Endothelial cell (in vitro differentiated cells): ENCODE results near the gene MSMO1. TPM values are rescaled to one million over a fixed set of nuclear protein-coding genes. Genes with fewer than 3 reads are reported as not detected.
A peak's percentile ranks its signal among the peaks of the same experiment; 100 is the strongest.

Experiments
- DNase-seq: peaks from one replicate; pipeline ENCODE4 v3.0.0; 2021; ENCODE audit warnings: low spot score
- H3K27ac Mint-ChIP-seq: one replicate; pipeline ENCODE4 v1.8.0; 2021; ENCODE audit warnings: mixed read lengths, inconsistent platforms; ENCODE audit not compliant: unreplicated experiment
- H3K27me3 Mint-ChIP-seq: one replicate; pipeline ENCODE4 v1.8.0; 2021; ENCODE audit warnings: mild to moderate bottlenecking, moderate library complexity, mixed read lengths, inconsistent platforms; ENCODE audit not compliant: unreplicated experiment
- H3K36me3 Mint-ChIP-seq: one replicate; pipeline ENCODE4 v1.8.0; 2021; ENCODE audit warnings: mild to moderate bottlenecking, low read depth, mixed read lengths, inconsistent platforms; ENCODE audit not compliant: unreplicated experiment
- H3K4me1 Mint-ChIP-seq: one replicate; pipeline ENCODE4 v1.8.0; 2021; ENCODE audit warnings: mild to moderate bottlenecking, mixed read lengths, inconsistent platforms; ENCODE audit not compliant: unreplicated experiment
- H3K4me3 Mint-ChIP-seq: one replicate; pipeline ENCODE4 v1.8.0; 2021; ENCODE audit warnings: mild to moderate bottlenecking, mixed read lengths, inconsistent platforms; ENCODE audit not compliant: unreplicated experiment
- H3K9me3 Mint-ChIP-seq: one replicate; pipeline ENCODE4 v1.8.0; 2021; ENCODE audit warnings: mixed read lengths, inconsistent platforms; ENCODE audit not compliant: unreplicated experiment
- total RNA-seq: library from RNA; stranded (reverse); fragmentation: NEBNext Ultra II Directional; extraction: Animal tissue kit (Norgen Biotek cat#: 25700); gene quantifications from one replicate; pipeline ENCODE4 v1.2.1, GENCODE V29; 2021; ENCODE audit not compliant: unreplicated experiment
- TF ChIP-seq, protein P1 (sequence below): fragments of 200-600 bp; sonication (generic); IDR thresholded peaks from one replicate; pipeline ENCODE4 v1.5.0; 2021; ENCODE audit warnings: antibody characterized with exemption; ENCODE audit not compliant: unreplicated experiment

The MSMO1 gene
- total RNA-seq, 1 donor from 2014 or later = 118 TPM

- Mint-ChIP-seq H3K27ac (no peak overlapping the region), H3K27me3 (peaks cover 3% of the 10 kb centered on the region), H3K4me1 (peaks cover 2% of the 10 kb centered on the region), H3K36me3 (no peaks in the 10 kb centered on the region), H3K4me3 (peak overlapping the region; percentile 80), H3K9me3 (no peaks in the 10 kb centered on the region)
- TF ChIP-seq, protein P1, sequence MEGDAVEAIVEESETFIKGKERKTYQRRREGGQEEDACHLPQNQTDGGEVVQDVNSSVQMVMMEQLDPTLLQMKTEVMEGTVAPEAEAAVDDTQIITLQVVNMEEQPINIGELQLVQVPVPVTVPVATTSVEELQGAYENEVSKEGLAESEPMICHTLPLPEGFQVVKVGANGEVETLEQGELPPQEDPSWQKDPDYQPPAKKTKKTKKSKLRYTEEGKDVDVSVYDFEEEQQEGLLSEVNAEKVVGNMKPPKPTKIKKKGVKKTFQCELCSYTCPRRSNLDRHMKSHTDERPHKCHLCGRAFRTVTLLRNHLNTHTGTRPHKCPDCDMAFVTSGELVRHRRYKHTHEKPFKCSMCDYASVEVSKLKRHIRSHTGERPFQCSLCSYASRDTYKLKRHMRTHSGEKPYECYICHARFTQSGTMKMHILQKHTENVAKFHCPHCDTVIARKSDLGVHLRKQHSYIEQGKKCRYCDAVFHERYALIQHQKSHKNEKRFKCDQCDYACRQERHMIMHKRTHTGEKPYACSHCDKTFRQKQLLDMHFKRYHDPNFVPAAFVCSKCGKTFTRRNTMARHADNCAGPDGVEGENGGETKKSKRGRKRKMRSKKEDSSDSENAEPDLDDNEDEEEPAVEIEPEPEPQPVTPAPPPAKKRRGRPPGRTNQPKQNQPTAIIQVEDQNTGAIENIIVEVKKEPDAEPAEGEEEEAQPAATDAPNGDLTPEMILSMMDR = no peak
- no peak for DNase-seq
Observed at GRCh38 chr4:165378398-165378744, 50.9 kb downstream of the MSMO1 start.

- H3K27ac Mint-ChIP-seq = no peak within 1 kb of the TSS
- TF ChIP-seq, protein P1 = no peak
- no peaks in the 10 kb centered on the region for H3K9me3 Mint-ChIP-seq
- peak within 1 kb of the TSS; percentile 80 for H3K4me3 Mint-ChIP-seq
- peaks cover 3% of the 10 kb centered on the region for H3K27me3 Mint-ChIP-seq
- no peaks in the 10 kb centered on the region for H3K36me3 Mint-ChIP-seq
- peaks cover 2% of the 10 kb centered on the region for H3K4me1 Mint-ChIP-seq
- peak; percentile 77 for DNase-seq
Observed at GRCh38 chr4:165378745-165379677, 51.5 kb downstream of the MSMO1 start, which contains the start of gene CPE. CPE (plus strand) TSS chr4:165379008; CDS start chr4:165379222, 214 bp downstream.

- Mint-ChIP-seq H3K36me3 (no peaks in the 10 kb centered on the region), H3K9me3 (no peaks in the 10 kb centered on the region), H3K4me1 (peaks cover 2% of the 10 kb centered on the region), H3K27ac (no peak overlapping the region), H3K27me3 (peaks cover 3% of the 10 kb centered on the region), H3K4me3 (peak overlapping the region; percentile 71)
- TF ChIP-seq, protein P1 = no peak
- DNase-seq = no peak
Observed at GRCh38 chr4:165379678-165380064, 52.2 kb downstream of the MSMO1 start.

DNA sequence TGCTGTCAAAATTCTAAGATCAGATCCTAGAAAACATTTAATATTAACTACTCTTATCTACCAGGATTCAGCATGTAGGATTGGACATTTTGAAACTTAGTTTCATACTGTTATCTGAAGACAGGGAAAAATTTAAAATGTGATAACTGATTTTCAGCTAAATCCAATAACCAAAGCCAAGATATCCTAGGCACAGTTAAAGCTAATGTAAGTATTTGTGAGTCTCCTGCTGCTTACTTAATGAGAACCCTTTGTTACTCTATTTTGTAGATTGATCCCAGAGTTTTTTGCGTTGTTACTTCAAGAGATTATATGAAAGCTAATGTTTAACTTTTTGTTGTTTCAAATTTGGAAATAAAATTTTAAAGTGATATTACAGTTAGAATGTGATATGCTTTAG is 53.3 kb downstream of the MSMO1 start:
- Mint-ChIP-seq H3K27me3 (peaks cover 3% of the 10 kb centered on the region), H3K4me1 (peaks cover 2% of the 10 kb centered on the region), H3K4me3 (no peak overlapping the region), H3K36me3 (no peaks in the 10 kb centered on the region), H3K27ac (no peak overlapping the region), H3K9me3 (no peaks in the 10 kb centered on the region)
- DNase-seq = no peak
- TF ChIP-seq, protein P1 = no peak

- Mint-ChIP-seq H3K36me3 (no peaks in the 10 kb centered on the region), H3K27me3 (peaks cover 3% of the 10 kb centered on the region), H3K27ac (no peak overlapping the region), H3K4me1 (peaks cover 2% of the 10 kb centered on the region), H3K9me3 (no peaks in the 10 kb centered on the region), H3K4me3 (no peak overlapping the region)
- DNase-seq = no peak
- TF ChIP-seq, protein P1 = no peak
Observed at GRCh38 chr4:165381821-165382373, 54.4 kb downstream of the MSMO1 start.
